ENCODE results near the gene ZNF662.
A peak's percentile ranks its signal among the peaks of the same experiment; 100 is the strongest.

ZNF662 gene

DNA sequence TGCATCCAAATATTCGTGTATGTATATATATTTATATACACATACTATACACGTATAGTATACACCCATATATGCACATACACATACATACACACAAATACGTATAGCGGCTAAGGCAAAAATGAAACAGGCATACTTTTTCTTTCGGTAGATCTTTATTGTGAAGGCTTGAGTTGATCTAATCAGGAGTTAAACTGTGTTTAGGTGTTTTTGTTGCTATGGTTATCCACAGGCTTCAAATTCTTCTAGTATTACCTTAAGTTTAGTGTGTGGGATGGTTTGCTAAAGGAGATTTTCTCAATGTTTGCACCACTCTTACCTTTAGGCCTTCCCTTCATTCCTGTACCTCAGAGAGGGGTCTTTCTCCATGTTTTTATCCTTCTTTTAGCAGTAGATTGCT lies 28.2 kb downstream of the ZNF662 start:
- no peaks in the 10 kb centered on the region for H3K36me3 ChIP-seq (ENCODE audit: control insufficient read depth in 5 of 5, insufficient read depth in 5 of 5, low read length in 5 of 5)
- H3K9ac ChIP-seq (ENCODE audit: low read length in 5 of 5) = no peak overlapping the region
- H3K4me3 ChIP-seq (ENCODE audit: low read depth in 1 of 5, low read length in 5 of 5) = no peak overlapping the region
- H3K4me1 ChIP-seq (ENCODE audit: control insufficient read depth in 5 of 5, insufficient read depth in 5 of 5, low read length in 5 of 5) = peaks cover 0 to 9% (median 2%) of the 10 kb centered on the region in 5 donors
- no peaks in the 10 kb centered on the region for H3K27me3 ChIP-seq (ENCODE audit: control insufficient read depth in 5 of 5, insufficient read depth in 4 of 5, low read length in 5 of 5)
- H3K9me3 ChIP-seq (ENCODE audit: control insufficient read depth in 5 of 5, low read length in 5 of 5) = peaks cover 0 to 4% (median 0%) of the 10 kb centered on the region in 5 donors
- H3K27ac ChIP-seq (ENCODE audit: low read depth, low read length) = no peak overlapping the region

DNA sequence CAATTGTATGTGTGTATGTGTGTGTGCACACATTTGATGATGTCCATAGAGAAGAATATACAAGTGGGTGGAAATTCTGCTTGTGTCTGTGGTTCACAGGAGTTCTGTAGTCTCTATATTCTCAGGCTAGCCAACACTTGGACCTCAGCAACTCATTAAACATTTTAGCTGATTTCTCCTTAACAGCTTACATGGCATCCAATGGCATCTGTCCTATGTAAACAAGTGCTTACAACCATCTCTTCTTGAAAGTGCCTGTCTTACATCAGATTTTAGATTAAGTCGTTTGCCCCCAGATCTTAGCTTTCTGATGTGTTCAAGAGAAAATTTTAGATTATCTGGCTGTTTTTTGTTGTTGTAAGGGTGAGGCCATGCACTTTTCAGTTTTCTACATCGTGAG lies 29.0 kb downstream of the ZNF662 start:
- Histone ChIP-seq H3K27ac (ENCODE audit: low read depth, low read length) (no peak overlapping the region), H3K9me3 (ENCODE audit: control insufficient read depth in 5 of 5, low read length in 5 of 5) (peaks cover 0 to 4% (median 0%) of the 10 kb centered on the region in 5 donors), H3K9ac (ENCODE audit: low read length in 5 of 5) (no peak overlapping the region), H3K4me1 (ENCODE audit: control insufficient read depth in 5 of 5, insufficient read depth in 5 of 5, low read length in 5 of 5) (peaks cover 0 to 9% (median 2%) of the 10 kb centered on the region in 5 donors), H3K4me3 (ENCODE audit: low read depth in 1 of 5, low read length in 5 of 5) (no peak overlapping the region), H3K36me3 (ENCODE audit: control insufficient read depth in 5 of 5, insufficient read depth in 5 of 5, low read length in 5 of 5) (no peaks in the 10 kb centered on the region), H3K27me3 (ENCODE audit: control insufficient read depth in 5 of 5, insufficient read depth in 4 of 5, low read length in 5 of 5) (no peaks in the 10 kb centered on the region)

DNA sequence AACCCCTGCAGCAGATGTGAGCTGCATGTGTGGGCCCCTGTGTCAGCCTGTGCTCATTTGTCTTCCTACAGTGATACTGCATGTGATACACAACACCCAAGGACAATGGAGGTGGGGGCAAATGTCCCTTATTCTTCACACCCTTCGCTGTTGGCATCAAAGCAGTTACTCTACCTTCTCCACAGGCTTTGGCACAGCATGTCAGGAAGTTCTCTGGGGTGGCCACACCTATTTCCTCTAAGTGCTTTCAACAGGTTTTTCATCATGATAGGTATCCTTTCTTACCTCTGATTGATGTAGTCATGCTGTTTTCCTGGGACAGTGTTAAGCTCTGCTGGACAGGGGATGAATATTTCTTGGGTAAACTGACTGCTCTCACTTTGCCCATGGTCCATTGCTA lies 29.5 kb downstream of the ZNF662 start:
- Histone ChIP-seq H3K9ac (ENCODE audit: low read length in 5 of 5) (no peak overlapping the region), H3K4me3 (ENCODE audit: low read depth in 1 of 5, low read length in 5 of 5) (no peak overlapping the region), H3K27me3 (ENCODE audit: control insufficient read depth in 5 of 5, insufficient read depth in 4 of 5, low read length in 5 of 5) (no peaks in the 10 kb centered on the region)

DNA sequence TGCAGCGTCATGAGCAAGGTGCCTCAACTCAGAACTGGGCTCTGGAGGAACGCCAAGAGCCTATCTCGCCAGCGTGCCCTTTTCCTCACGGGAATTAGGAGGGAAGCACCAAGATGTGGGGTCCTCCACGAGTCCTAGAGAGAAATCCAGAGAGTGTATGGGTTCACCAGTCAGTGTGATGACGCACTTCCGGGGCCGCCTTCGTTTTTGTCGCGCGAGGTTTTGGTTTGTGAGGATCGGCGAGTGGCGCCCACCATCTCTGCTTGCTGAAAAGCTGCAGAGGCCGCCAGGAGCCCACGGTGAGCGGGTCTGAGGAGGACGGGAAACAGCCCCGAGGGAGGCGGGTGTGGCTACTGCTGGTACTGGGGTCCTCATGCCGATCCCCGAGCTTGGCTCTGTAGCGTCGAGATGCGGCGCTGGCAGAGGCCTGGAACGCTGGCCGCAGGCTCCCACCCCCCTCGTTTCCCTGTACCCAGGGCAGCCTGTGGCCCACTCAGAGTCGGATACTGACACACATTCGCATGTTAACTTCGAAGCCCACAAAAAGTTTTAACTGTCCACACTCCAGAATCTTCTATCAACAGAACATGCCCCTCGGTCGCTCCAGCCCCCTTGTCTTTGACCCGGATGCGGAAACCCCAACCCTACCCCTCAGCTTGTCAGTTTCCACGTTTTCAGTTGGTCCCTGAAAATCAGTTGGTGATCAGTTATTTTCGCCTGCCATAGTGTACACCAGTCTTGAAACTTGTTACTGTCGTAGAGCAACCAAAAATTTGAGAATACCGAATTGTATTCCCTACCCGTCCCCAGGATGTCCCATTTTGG lies 30.4 kb downstream of the ZNF662 start:
- peak overlapping the region; percentile 37 to 73 (median 64) for H3K4me3 ChIP-seq (ENCODE audit: low read depth in 1 of 5, low read length in 5 of 5)
- no peak overlapping the region for H3K9ac ChIP-seq (ENCODE audit: low read length in 5 of 5)
- H3K36me3 ChIP-seq (ENCODE audit: control insufficient read depth in 5 of 5, insufficient read depth in 5 of 5, low read length in 5 of 5) = peaks cover 0 to 4% (median 0%) of the 10 kb centered on the region in 5 donors
- H3K4me1 ChIP-seq (ENCODE audit: control insufficient read depth in 5 of 5, insufficient read depth in 5 of 5, low read length in 5 of 5) = peaks cover 0 to 9% (median 2%) of the 10 kb centered on the region in 5 donors
- no peak overlapping the region for H3K27ac ChIP-seq (ENCODE audit: low read depth, low read length)
- H3K27me3 ChIP-seq (ENCODE audit: control insufficient read depth in 5 of 5, insufficient read depth in 4 of 5, low read length in 5 of 5) = no peaks in the 10 kb centered on the region
- peaks cover 0 to 4% (median 0%) of the 10 kb centered on the region in 5 donors for H3K9me3 ChIP-seq (ENCODE audit: control insufficient read depth in 5 of 5, low read length in 5 of 5)

More for the DNA sequence above, 29.5 kb downstream of the ZNF662 start:
- Histone ChIP-seq H3K4me1 (ENCODE audit: control insufficient read depth in 5 of 5, insufficient read depth in 5 of 5, low read length in 5 of 5) (peaks cover 0 to 9% (median 2%) of the 10 kb centered on the region in 5 donors), H3K36me3 (ENCODE audit: control insufficient read depth in 5 of 5, insufficient read depth in 5 of 5, low read length in 5 of 5) (peaks cover 0 to 2% (median 0%) of the 10 kb centered on the region in 5 donors), H3K27ac (ENCODE audit: low read depth, low read length) (no peak overlapping the region), H3K9me3 (ENCODE audit: control insufficient read depth in 5 of 5, low read length in 5 of 5) (peaks cover 0 to 4% (median 0%) of the 10 kb centered on the region in 5 donors)

DNA sequence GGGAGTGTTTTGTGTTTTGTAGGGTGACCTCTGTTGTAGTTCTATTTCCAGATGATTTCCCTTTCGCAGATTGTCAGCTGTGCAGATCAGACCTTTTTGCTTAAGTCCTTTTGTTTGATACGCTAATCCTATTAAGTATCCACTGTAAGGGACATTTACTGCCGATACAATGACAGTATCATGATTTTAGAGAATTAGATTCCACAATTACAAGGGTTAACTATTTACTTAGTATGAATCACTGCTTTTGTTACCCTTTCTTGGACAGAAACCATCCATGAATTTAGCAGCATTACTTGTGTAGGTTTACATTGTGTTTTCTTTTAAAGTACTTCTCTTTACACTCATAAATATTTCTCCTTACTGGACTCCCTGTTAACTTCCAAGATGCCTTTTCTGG lies 31.4 kb downstream of the ZNF662 start:
- Histone ChIP-seq H3K9ac (ENCODE audit: low read length in 5 of 5) (no peak overlapping the region), H3K4me3 (ENCODE audit: low read depth in 1 of 5, low read length in 5 of 5) (no peak overlapping the region), H3K4me1 (ENCODE audit: control insufficient read depth in 5 of 5, insufficient read depth in 5 of 5, low read length in 5 of 5) (peaks cover 0 to 9% (median 2%) of the 10 kb centered on the region in 5 donors), H3K27ac (ENCODE audit: low read depth, low read length) (no peak overlapping the region), H3K36me3 (ENCODE audit: control insufficient read depth in 5 of 5, insufficient read depth in 5 of 5, low read length in 5 of 5) (peaks cover 0 to 7% (median 0%) of the 10 kb centered on the region in 5 donors), H3K27me3 (ENCODE audit: control insufficient read depth in 5 of 5, insufficient read depth in 4 of 5, low read length in 5 of 5) (no peaks in the 10 kb centered on the region), H3K9me3 (ENCODE audit: control insufficient read depth in 5 of 5, low read length in 5 of 5) (peaks cover 0 to 3% (median 0%) of the 10 kb centered on the region in 5 donors)

DNA sequence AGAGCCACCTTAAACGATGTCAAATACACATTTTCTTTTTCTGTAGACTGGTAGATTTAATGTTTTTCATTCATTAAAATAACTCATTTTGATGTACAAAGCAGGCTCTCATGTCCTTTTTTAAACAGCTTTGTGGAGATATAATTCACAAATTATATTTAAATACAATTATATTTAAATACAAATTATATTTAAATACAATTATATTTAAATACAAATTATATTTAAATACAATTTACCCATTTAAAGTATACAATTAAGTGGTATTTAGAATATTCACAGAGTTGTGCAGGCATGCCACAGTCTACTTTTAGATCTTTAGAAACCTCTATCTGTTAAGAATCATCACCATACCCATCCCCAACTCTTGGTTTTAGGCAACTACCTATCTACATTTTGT lies 36.8 kb downstream of the ZNF662 start:
- Histone ChIP-seq H3K36me3 (ENCODE audit: control insufficient read depth in 5 of 5, insufficient read depth in 5 of 5, low read length in 5 of 5) (peaks cover 0 to 9% (median 0%) of the 10 kb centered on the region in 5 donors), H3K9me3 (ENCODE audit: control insufficient read depth in 5 of 5, low read length in 5 of 5) (no peaks in the 10 kb centered on the region), H3K9ac (ENCODE audit: low read length in 5 of 5) (no peak overlapping the region), H3K27me3 (ENCODE audit: control insufficient read depth in 5 of 5, insufficient read depth in 4 of 5, low read length in 5 of 5) (no peaks in the 10 kb centered on the region), H3K4me3 (ENCODE audit: low read depth in 1 of 5, low read length in 5 of 5) (no peak overlapping the region), H3K27ac (ENCODE audit: low read depth, low read length) (no peak overlapping the region), H3K4me1 (ENCODE audit: control insufficient read depth in 5 of 5, insufficient read depth in 5 of 5, low read length in 5 of 5) (no peaks in the 10 kb centered on the region)

DNA sequence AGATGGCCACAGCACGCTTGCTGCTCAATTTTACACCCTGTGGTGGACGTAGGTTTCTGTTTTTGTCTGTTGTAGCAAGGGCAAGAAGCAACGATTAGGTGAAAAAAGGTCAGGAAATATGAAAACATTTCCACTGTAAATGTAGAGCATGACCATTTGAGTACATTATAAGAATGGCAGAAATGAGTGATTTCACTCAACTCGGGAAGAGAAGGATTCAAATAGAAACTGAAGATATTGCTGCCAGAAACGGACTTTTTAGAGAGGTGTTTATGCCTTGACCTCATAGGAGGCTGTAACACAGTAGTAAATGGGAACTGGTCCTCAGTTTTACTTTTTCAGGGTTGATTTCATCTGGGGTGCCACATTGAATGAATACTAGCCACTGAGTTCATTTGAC lies 40.1 kb downstream of the ZNF662 start:
- H3K9me3 ChIP-seq (ENCODE audit: control insufficient read depth in 5 of 5, low read length in 5 of 5) = no peaks in the 10 kb centered on the region
- no peak overlapping the region for H3K4me3 ChIP-seq (ENCODE audit: low read depth in 1 of 5, low read length in 5 of 5)
- H3K9ac ChIP-seq (ENCODE audit: low read length in 5 of 5) = no peak overlapping the region

DNA sequence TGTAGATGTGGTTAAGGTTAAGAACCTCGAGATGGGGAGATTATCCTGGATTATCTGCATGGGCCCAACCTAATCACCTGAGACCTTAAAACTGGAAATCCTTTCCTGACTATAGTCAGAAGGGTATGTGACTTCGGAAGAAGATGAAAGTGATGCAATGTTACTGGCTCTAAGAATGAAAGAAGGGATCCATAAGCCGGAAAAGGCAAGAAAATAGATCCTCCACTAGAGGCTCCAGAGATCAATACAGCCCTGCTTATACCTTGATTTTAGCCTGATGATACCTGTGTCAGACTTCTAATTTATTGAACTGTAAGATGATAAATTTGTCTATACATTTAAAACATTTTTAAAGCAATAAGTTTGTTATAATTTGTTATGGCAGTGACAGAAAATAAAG lies 51.6 kb downstream of the ZNF662 start:
- Histone ChIP-seq H3K27me3 (ENCODE audit: control insufficient read depth in 5 of 5, insufficient read depth in 4 of 5, low read length in 5 of 5) (no peaks in the 10 kb centered on the region), H3K36me3 (ENCODE audit: control insufficient read depth in 5 of 5, insufficient read depth in 5 of 5, low read length in 5 of 5) (no peaks in the 10 kb centered on the region), H3K9ac (ENCODE audit: low read length in 5 of 5) (no peak overlapping the region), H3K4me3 (ENCODE audit: low read depth in 1 of 5, low read length in 5 of 5) (no peak overlapping the region), H3K9me3 (ENCODE audit: control insufficient read depth in 5 of 5, low read length in 5 of 5) (no peaks in the 10 kb centered on the region), H3K4me1 (ENCODE audit: control insufficient read depth in 5 of 5, insufficient read depth in 5 of 5, low read length in 5 of 5) (no peaks in the 10 kb centered on the region), H3K27ac (ENCODE audit: low read depth, low read length) (no peak overlapping the region)

More for the DNA sequence above, 40.1 kb downstream of the ZNF662 start:
- no peaks in the 10 kb centered on the region for H3K4me1 ChIP-seq (ENCODE audit: control insufficient read depth in 5 of 5, insufficient read depth in 5 of 5, low read length in 5 of 5)
- H3K36me3 ChIP-seq (ENCODE audit: control insufficient read depth in 5 of 5, insufficient read depth in 5 of 5, low read length in 5 of 5) = peaks cover 0 to 7% (median 0%) of the 10 kb centered on the region in 5 donors
- no peaks in the 10 kb centered on the region for H3K27me3 ChIP-seq (ENCODE audit: control insufficient read depth in 5 of 5, insufficient read depth in 4 of 5, low read length in 5 of 5)
- no peak overlapping the region for H3K27ac ChIP-seq (ENCODE audit: low read depth, low read length)

DNA sequence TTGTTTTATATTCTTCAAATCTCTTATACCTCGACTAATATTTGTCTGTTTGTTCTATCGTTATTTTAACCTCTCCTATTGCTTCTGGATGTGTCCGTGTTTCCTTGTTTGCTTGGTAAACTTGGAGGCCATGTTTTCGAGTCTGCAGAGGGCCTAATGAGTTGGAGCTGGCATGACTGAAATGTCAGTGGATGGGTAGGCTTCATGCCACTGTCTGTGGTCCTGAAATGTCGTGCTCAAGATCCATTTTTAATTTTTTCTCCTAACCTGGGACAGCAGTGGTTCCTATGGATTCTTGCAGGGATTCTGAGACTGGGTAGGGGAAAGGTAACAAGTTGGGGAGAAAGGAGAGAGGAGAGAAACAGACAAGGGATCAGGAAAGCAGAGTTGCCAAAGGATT lies 54.3 kb downstream of the ZNF662 start:
- Histone ChIP-seq H3K9ac (ENCODE audit: low read length in 5 of 5) (no peak overlapping the region), H3K4me1 (ENCODE audit: control insufficient read depth in 5 of 5, insufficient read depth in 5 of 5, low read length in 5 of 5) (no peaks in the 10 kb centered on the region), H3K27me3 (ENCODE audit: control insufficient read depth in 5 of 5, insufficient read depth in 4 of 5, low read length in 5 of 5) (no peaks in the 10 kb centered on the region), H3K27ac (ENCODE audit: low read depth, low read length) (no peak overlapping the region), H3K4me3 (ENCODE audit: low read depth in 1 of 5, low read length in 5 of 5) (no peak overlapping the region), H3K9me3 (ENCODE audit: control insufficient read depth in 5 of 5, low read length in 5 of 5) (no peaks in the 10 kb centered on the region), H3K36me3 (ENCODE audit: control insufficient read depth in 5 of 5, insufficient read depth in 5 of 5, low read length in 5 of 5) (no peaks in the 10 kb centered on the region)

DNA sequence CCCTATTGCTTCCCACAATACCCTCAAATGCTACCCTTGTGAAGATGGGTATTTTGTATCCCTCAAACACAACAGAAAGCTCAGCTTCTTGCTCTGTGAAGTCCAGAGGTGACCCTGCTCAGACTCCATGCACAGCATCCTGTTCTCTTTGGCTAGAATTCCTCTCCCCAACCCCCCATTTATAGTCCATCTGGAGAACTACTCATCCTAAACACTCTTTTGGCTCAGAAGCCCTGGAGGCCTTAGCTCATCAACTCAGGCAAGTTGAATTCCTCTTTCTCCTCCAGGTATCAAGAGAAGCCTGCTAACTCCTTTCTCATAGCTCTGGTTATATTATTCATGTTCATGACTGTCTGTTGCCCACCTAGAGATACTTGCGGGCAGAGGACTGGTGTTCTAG lies 54.8 kb downstream of the ZNF662 start:
- no peaks in the 10 kb centered on the region for H3K36me3 ChIP-seq (ENCODE audit: control insufficient read depth in 5 of 5, insufficient read depth in 5 of 5, low read length in 5 of 5)
- no peak overlapping the region for H3K4me3 ChIP-seq (ENCODE audit: low read depth in 1 of 5, low read length in 5 of 5)
- H3K4me1 ChIP-seq (ENCODE audit: control insufficient read depth in 5 of 5, insufficient read depth in 5 of 5, low read length in 5 of 5) = no peaks in the 10 kb centered on the region
- no peaks in the 10 kb centered on the region for H3K27me3 ChIP-seq (ENCODE audit: control insufficient read depth in 5 of 5, insufficient read depth in 4 of 5, low read length in 5 of 5)
- H3K9ac ChIP-seq (ENCODE audit: low read length in 5 of 5) = no peak overlapping the region
- H3K9me3 ChIP-seq (ENCODE audit: control insufficient read depth in 5 of 5, low read length in 5 of 5) = no peaks in the 10 kb centered on the region
- H3K27ac ChIP-seq (ENCODE audit: low read depth, low read length) = no peak overlapping the region

All from subcutaneous abdominal adipose tissue (tissue), 5 donors.